ENCODE data around the gene ACOX2. TPM values are rescaled to one million over a fixed set of nuclear protein-coding genes. Genes with fewer than 3 reads are reported as not detected.

ACOX2 gene
- total RNA-seq, 4 donors from 2014 or later, result 18.3 to 28.9 (median 20.2) TPM

DNA sequence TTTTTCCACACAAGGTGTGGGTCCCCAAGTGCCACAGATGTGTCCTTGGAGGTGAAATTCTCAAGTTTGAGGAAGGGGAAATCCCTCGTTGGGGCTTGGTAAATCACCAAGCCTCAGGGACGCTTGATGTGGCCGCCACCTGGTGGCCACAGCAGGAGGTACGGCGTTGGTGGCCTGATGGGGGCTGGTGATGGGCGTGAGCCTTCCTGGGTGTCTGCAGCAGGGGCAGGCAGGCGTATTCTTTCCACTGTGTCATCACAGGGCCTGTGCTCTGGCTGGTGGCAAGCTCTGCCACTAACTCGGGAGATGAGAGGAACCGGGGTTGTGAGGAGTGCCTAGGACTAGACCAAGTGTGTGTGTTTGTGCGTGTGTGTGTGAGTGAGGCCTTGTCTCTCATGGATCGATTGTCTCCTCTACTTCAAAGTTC is 4.2 kb downstream of the ACOX2 start:
- peaks cover 29 to 59% (median 42%) of the 10 kb centered on the region in 4 donors for H3K4me1 ChIP-seq
- no peak for TF ChIP-seq POLR2A (IDR thresholded peaks at IDR 0.05; ENCODE audit: low read depth)
- TF ChIP-seq EP300 (IDR thresholded peaks at IDR 0.05), result no peak
- peak in 1 of 2 donors; percentile 36 for TF ChIP-seq POLR2AphosphoS5 (IDR thresholded peaks at IDR 0.05)
- TF ChIP-seq CTCF (IDR thresholded peaks at IDR 0.05), result peak; percentile 85 to 97 (median 88)
- H3K27ac ChIP-seq (replicated peaks in 1 of 4), result no peak overlapping the region
- H3K36me3 ChIP-seq, result peaks cover 8 to 71% (median 51%) of the 10 kb centered on the region in 4 donors
- intact Hi-C loops (cut with DNase I), result loop anchor here (5.0 to 10.0 kb wide), 3 partner anchors 41 to 348 kb away; partner anchors contain the start of gene KCTD6
- no peaks in the 10 kb centered on the region for H3K27me3 ChIP-seq
- H3K9me3 ChIP-seq, result no peaks in the 10 kb centered on the region
- DNase-seq (ENCODE audit: extremely low spot score), result no peak
- WGBS, result 19% methylated on average over 11 of the region's 11 CpGs
- H3K4me3 ChIP-seq, result no peak overlapping the region

- intact Hi-C loops (cut with DNase I), result loop anchor here (5.0 to 10.0 kb wide), 3 partner anchors 40 to 347 kb away; partner anchors contain the start of gene KCTD6
- no peak for DNase-seq (ENCODE audit: extremely low spot score)
- H3K27ac ChIP-seq (replicated peaks in 1 of 4), result no peak overlapping the region
- no peaks in the 10 kb centered on the region for H3K27me3 ChIP-seq
- H3K9me3 ChIP-seq, result no peaks in the 10 kb centered on the region
- 92% methylated on average over 2 of the region's 2 CpGs for WGBS
- H3K4me3 ChIP-seq, result no peak overlapping the region
- peaks cover 20 to 51% (median 33%) of the 10 kb centered on the region in 4 donors for H3K4me1 ChIP-seq
- TF ChIP-seq CTCF (IDR thresholded peaks at IDR 0.05) (no peak), POLR2A (IDR thresholded peaks at IDR 0.05; ENCODE audit: low read depth) (no peak), EP300 (IDR thresholded peaks at IDR 0.05) (no peak), POLR2AphosphoS5 (IDR thresholded peaks at IDR 0.05) (no peak)
- H3K36me3 ChIP-seq, result peaks cover 8 to 80% (median 58%) of the 10 kb centered on the region in 4 donors
Measured at GRCh38 chr3:58531956-58532355, 5.0 kb downstream of the ACOX2 start.

DNA sequence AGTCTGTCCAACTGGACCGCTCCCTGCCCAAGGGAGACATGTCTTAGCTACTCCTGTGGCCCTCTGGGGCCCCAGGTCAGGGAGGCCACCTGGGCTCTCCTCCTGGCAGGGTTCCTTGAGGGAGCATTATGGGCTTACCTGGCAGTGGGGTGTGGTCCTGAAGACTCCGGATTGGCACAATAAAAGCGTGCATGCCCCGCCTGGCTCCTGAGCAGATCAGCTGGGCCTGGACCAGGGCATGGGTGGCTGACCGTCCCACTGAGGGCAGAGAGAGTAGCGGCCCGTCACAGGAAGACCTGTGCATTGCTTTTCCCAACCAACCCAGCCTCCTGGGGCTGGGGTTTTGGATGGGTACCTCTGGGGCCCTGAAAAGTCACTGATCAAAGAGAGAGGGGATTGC is 5.4 kb downstream of the ACOX2 start:
- Histone ChIP-seq H3K4me1 (peaks cover 16 to 47% (median 29%) of the 10 kb centered on the region in 4 donors), H3K9me3 (no peaks in the 10 kb centered on the region), H3K36me3 (peaks cover 8 to 84% (median 62%) of the 10 kb centered on the region in 4 donors), H3K27ac (replicated peaks in 1 of 4) (no peak overlapping the region), H3K27me3 (no peaks in the 10 kb centered on the region), H3K4me3 (no peak overlapping the region)
- no peak for DNase-seq (ENCODE audit: extremely low spot score)
- 91% methylated on average over 6 of the region's 7 CpGs for WGBS
- intact Hi-C loops (cut with DNase I), result loop anchor here (5.0 to 10.0 kb wide), 3 partner anchors 39 to 347 kb away; partner anchors contain the start of gene KCTD6
- TF ChIP-seq CTCF (IDR thresholded peaks at IDR 0.05), result no peak

DNA sequence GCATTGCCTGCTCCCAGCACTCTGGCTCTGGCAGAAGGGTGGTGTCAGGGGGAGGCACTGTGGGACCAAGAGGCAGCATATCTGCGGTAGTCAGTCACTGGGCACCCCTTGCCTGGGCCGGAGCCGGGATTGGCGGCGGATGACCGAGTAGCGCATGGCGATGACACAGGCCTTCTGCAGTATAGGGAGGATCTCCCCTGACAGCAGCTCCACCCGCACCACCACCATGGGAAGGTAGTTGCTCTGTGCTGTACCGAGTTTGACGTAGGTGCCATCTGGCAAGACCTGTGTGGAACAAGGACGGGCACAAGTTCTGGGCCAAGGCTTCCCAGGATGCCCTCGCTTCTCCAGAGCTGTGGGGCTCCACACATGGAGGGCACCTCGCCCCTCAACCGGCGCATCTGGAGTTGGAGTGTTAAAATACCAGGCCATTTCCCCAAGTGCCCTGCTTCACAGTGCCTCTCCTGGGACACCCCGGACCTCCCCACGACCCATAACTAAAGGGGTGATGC is 6.6 kb downstream of the ACOX2 start:
- Histone ChIP-seq H3K4me1 (peaks cover 5 to 36% (median 18%) of the 10 kb centered on the region in 4 donors), H3K36me3 (peaks cover 8 to 95% (median 73%) of the 10 kb centered on the region in 4 donors), H3K27me3 (no peaks in the 10 kb centered on the region), H3K27ac (replicated peaks in 1 of 4) (no peak overlapping the region), H3K4me3 (no peak overlapping the region), H3K9me3 (no peaks in the 10 kb centered on the region)
- no peak for DNase-seq (ENCODE audit: extremely low spot score)
- WGBS, result 85% methylated on average over 12 of the region's 18 CpGs
- intact Hi-C loops (cut with DNase I), result loop anchor here (5.0 to 10.0 kb wide), 3 partner anchors 38 to 346 kb away; partner anchors contain the start of gene KCTD6
- TF ChIP-seq EP300 (IDR thresholded peaks at IDR 0.05), result no peak
- no peak for TF ChIP-seq POLR2AphosphoS5 (IDR thresholded peaks at IDR 0.05)
- no peak for TF ChIP-seq CTCF (IDR thresholded peaks at IDR 0.05)
- TF ChIP-seq POLR2A (IDR thresholded peaks at IDR 0.05; ENCODE audit: low read depth), result no peak

All from esophagus muscularis mucosa (tissue), 4 donors.